Superior temporal gyrus (tissue), 1 donor: ENCODE data around the gene COG3.

Source experiments
- DNase-seq: peaks from one replicate; pipeline ENCODE4 v3.0.0-alpha.2; 2016; ENCODE audit errors: extremely low spot score

COG3 gene

DNA sequence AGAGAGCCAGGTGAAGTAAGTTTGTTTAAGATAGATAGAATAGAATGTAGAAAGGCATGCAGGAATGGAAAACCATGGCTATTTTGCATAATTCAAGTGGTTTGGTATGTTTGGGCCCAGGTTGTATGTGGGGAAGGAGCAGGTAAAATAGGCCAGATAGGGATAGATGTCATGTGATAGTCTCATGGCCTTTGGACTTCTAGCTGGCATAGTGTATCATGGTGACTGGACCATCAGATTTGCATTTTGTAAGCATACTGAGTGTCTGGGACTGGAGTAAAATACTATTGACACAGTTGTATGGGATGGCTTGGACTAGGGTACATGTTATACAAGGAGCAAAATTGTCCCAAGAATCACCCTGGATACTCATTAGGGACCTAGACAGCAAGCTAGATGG, 38.9 kb downstream of the COG3 start:
- DNase-seq = no peak

DNA sequence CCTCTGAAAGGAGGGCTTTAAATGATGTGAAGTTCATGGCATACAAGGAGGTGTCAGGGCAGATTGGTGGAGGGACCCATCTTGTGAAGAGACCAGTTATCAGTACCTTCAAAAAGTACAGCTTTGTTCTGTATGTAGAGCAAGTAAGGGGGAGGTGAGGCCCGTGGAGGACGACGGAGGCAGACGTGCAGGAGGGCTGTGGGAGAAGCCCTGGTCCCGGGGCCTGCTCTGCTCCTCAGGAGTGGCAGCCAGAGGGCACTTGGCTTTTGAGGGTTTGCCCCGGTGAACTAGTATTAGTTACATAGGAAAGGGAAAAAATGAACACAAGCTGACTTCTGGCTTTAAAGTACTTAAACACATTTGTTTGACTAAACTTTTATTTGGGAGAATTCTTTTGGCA, 42.1 kb downstream of the COG3 start:
- no peak for DNase-seq

DNA sequence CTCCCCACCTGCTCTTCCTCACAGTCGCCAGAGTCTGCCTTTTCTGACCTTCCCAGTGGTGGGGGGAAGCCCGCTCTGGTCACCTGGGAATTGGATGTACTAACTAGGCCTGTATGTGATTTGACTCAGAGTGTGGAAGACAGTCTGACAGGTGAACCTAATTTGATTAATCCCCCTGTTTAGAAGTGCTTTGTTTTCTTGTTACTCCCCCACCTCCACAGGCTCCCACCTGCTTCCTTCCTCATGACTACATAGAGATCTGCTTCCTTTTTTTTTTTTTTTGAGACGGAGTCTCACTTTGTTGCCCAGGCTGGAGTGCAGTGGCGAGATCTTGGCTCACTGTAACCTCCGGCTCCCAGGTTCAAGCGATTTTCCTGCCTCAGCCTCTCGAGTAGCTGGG, 44.0 kb downstream of the COG3 start:
- DNase-seq = no peak

DNA sequence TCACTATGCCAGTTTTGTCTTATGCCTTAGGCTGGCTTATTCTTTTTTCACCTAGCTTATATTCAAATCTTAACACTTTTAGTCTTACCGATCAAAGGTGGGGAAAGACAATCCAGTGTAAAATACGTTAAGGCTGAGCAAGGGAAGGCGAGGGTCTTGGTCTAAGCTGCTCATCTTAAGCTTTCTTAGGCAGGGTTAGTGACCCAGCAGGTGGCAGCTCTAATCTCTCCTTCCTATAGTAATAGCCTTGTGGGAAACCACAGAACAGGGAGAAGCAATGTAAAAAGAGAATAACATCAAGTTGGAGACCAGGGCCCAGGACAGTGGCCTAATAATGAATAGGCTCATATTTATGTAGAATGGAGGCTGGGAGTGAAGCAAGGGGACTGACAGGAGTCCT, 45.9 kb downstream of the COG3 start:
- no peak for DNase-seq

DNA sequence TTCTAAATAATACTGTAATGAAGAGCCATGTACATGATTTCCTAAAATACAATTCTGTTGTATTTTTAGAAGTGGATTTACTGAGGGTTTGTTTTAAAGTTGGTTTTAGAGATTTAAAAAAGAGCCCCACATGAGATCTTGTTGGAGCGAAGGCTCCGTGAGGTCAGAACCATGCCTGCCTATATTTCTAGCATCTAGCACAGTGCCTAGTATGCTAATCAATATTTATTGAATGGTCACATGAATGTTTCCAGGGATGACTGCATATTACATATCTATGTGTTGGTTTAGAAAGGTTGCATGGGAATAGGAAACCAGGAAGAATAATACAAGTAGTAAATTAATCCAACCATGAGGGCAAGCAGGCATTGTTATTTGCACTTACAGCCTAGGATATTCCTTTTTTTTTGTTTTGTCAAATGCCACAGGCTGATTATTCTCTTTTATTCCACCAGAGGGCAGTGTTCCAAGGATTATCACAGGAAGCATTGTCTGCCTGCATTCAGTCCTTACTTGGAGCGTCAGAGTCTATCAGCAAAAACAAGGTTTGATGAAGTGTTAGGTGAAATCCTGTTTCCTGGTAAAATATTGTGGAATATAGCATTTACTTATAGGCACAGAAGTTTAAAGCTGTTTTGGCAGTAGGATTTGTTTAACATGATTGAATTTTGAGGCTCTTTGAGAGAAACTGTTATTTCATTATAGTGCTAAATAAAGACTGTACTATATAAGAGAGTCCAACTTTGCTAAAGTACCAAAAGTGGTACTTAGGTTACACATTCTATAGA, 46.8 kb downstream of the COG3 start:
- DNase-seq = peak; percentile 93

DNA sequence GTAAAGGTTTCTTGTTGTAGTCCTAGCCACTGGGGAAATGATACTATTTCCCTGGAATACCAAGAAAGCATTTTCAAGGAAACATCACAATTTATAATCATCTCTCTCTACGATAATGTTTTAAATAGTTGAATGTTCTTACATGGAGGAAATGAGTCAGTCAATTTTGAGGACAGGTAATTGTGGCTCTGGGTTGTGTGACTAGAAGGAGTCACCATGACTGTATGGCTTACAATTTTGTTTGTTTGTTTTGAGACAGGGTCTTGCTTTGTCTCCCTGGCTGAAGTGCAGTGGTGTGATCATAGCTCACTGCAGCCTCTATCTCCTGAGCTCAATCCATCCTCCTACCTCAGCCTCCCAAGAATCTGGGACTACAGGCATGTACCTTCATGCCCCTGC, 47.4 kb downstream of the COG3 start:
- no peak for DNase-seq

DNA sequence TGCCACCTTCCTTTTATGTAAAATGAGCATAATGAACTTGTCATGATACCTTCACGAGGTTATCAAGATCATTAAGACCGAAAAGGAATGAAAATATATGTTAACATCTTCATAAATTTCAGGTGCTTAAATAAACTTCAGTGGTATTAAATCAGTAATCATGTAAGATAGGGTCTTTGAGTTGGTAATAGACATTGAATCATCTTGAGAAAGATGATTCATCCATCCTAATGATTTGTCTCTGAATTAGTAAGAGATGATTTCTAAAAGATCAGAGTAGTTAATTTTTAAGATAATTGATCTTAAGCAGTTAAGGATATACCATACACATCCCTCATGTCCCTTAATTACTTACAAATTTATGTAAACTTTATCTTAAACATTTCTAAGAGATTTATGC, 52.0 kb downstream of the COG3 start:
- no peak for DNase-seq

DNA sequence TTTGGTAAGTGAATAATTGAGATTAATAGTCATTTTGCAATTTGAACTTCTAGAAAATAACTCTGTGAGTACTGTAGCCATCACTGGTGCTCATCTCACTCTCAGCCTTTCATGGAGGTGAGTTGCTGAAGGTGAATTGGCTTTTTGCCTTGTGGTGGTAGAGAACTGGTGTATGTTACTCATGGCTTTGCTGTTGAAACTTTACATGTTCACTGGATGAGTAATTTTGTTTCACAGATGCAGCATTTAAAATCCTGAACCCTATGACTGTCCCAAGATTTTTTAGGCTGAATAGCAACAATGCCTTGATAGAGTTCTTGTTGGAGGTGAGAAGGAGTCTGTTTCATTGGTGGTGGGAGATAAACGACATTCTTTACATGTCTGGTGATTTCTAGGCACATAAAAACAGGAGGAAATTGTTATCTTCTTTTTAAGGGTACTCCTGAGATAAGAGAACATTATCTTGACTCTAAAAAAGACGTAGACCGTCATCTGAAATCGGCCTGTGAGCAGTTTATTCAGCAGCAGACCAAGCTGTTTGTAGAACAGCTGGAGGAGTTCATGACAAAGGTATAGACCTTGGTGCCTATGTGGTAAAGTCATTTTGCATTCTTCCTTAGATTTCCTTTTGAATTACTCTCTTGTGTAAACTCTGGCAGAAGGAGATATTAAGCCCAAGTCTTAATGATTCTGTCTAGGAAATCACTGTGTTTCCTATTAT, 53.9 kb downstream of the COG3 start:
- no peak for DNase-seq

DNA sequence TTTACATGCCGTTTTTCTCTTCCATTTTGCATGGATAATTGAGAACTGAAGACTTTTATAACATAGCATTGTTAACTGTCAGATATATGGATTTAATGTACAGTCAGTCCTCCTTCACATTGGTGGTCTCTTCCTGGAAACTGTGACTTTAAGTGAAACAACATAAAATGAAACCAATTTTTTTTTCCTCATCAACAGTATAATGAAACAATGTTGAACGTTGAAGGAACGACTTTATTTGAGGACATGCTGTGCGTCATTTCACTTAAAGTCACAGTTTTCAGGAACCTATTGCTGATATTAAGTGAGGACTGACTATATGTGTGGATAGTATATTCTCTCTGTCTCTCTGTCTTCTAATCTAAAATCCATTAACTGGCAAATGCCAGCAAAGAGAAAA, 54.8 kb downstream of the COG3 start:
- DNase-seq = no peak

DNA sequence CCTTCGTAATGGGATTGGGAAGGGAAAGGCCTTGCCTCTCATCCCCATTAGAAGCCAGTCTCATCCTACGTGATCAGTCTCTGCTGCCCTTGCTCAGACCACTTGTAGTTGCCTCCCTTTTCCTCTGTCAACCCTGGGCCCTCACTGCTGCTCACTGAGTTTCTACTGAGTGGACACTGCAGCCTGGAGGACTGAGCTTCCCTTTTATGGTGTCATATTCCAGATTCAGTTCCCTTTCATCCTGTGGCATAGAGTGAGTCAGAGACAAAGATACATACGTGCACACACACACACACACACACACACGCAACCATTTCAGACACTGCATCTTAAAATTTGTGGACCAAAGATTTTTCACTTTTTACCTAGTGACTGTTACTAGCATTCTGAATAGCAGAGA, 56.6 kb downstream of the COG3 start:
- DNase-seq = no peak

DNA sequence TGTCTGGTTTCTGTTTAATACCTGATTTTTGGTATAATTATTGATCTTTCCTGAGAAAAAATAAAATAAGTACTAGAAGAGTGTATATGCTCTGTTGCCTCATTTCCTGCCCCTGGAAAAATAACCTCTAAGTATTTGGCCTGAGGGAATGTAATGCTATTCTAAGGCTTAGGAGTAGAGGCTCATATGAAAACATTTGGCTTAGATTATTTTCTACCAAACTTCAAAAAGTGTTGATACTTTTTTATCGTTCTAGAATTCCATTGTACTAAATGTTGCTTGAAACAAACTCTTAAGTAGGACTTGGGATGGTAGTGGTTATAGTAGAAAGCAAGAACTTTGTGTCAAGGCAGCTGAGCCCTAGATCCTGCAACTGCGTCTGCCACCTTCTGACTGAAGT, 57.8 kb downstream of the COG3 start:
- DNase-seq = no peak

DNA sequence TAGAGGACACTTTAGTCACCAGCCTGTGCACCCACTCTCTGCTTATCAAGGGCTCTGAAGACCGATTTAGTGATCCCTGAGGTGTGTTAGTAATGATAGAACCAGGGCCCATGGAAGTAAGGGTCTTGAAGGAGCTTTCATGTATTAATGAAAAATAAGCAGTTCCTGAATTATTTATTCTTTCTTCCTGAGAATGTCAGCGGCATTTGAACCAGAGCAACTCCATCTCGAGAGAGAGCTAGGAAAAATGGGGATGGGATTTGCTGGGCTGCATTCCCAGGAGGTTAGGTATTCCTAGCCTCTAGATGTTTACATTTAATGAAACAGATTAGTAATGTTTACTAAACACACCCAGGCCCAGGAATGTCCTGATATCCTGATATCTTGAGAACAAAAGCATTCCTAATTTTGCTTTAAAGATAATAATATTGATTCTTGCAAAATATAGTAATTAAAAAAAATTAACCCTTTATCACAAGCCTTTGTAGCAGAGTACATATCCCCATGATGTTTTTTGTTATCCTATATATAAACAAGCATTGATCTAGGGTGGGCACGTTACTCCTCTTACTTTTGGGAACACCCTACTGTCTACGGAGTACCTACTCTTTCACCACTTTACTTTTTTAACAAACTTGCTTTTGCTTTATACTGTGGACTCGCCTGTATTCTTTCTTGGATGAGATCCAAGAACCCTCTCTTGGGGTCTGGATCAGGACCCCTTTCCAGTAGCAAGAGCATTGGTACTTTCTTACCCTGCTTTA, 63.1 kb downstream of the COG3 start:
- DNase-seq = no peak

DNA sequence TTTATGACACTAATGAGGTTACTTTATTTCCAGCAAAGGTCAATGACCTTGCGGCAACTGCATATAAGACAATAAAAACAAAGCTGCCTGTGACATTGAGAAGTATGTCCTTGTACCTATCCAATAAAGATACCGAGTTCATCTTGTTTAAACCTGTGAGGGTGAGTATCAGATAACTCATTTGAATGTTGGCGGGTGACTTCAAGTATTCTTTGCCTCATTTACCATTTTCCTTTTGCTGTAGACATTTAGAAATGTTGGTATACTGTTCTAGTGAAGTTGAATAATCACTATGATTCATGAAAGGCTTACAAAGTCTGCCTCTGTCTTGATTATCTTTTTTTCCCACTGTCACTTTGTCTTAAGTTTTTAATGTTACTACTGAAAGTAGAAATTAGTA, 65.0 kb downstream of the COG3 start:
- DNase-seq = no peak

DNA sequence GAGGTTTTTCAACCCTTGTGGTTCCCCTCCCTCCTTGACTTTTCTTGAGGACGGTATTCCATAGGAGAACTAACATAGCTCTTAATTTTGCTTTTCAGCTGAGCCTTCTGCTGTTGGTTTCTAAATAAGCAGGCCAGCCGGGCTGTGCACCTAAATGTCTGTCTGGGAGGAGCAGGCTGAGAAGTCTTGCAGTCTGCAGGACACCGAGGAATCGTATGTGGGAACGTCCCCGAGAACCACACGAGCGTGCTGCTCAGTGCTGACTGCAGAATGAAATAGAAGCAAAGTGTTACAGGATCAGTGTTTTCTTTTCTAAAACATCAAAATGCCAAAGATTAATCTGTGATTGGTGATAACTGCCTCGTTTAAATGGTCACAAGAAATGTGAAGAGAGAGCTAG, 69.9 kb downstream of the COG3 start:
- DNase-seq = no peak

DNA sequence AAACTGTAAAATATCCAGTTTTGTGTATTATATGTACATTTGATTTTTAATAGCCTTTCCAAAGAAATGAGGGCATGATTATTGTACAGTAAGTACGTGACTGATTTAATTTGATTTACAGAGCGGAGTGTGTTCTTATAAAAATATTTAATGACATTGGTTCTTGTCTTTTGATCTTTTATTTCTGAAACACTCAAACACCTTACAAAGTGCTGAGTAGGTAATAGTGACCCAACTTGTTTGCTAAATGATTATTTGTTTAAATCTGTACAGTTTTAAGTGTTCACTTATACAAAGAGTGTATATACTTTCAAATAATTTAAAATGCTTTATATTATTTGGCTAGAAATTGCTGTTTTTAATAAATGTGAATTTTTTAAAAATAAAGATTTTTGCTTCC, 71.5 kb downstream of the COG3 start:
- DNase-seq = no peak

DNA sequence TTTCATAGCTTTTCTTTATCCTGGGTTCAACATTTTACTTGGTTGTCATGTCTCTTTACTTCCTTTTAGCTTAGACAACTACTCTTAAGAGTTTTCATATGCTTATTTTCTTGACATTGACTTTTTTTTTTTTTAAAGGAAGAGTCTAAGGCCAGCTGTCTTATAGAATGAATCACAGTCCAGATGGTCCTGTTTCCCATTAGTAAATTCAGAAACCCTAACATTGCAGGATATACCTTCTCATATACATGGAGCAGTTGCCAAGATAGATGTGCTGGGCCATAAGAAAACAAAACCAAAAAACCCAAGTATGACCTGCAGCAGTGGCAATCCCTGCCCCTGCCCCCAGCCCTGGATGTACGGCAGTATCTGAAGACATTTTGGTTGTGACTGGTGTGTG, 72.8 kb downstream of the COG3 start:
- DNase-seq = no peak

DNA sequence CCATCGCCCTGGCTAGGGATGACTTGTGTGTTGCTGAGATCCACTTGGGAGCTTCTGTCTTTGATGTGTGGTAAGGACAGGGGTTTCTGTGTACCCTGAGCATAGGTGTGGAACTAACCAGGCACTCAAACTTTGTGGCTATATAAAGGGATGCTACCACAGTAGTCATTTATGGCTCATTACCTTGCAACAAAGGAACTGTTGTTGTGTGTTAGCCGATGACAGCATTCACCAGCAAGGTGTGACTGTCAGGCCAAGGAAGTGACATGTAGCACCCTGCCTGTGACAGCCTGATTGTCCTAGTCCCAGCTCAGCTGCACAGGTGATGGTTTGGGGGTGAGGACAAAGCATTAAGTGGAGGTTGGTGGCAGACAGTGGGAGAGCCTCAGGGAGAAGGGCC, 73.6 kb downstream of the COG3 start:
- DNase-seq = no peak

DNA sequence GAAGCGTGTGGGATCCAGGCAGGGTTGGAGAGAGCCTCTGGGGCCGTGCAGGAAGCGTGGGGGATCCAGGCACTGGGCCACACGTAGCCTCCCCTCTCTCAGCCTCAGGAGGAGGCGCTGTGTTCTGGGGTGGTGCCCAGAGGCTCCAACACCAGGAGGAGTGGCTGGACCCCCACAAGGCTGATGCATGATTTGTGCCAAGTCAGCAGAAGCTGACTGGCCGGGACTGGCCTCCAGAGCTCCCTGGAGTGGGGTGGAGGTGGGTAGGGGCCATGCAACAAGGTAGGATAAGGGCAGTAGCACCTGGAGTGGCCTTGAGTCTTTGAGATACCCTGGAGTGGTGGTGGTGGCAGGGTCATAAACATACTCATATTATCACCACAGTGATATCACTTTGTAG, 75.5 kb downstream of the COG3 start:
- no peak for DNase-seq

DNA sequence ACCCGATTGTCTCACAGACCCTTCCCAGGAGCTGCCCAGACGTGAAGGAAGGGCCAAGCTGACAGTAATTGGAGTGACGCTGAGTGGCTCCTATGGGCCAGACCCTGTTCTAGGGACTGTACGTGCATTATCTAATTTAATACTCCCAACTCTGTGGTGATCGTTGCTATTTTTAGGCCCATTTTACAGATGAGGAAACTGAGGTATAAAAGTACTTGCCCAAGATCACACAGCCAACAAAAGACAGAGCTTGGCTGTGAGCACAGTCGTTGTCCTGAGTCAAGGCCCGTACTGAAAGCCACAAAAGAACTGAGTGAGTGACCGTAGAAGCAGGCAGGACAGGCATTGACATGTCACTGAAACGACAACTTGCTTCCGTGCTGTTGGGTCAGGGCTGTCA, 76.1 kb downstream of the COG3 start:
- DNase-seq = no peak

DNA sequence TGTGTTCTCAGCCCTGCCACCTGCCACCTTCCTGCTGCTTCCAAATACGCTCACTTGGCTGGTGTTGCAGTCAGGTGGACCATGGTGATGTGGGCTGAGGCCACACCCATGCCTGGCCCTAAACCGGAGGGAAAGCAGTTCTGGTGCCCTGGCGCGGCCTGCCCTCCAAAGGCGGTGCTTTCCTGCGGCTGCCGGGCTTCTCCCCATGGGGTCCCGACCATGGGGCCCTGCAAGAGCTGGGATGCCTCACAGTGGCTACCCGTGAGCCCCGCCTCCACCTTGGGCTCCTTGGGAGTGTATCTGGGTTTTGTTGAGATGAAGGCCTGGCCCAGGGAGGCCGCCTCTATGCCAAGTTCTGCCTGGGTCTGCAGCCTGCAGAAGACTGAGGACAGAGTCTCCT, 77.1 kb downstream of the COG3 start:
- no peak for DNase-seq

DNA sequence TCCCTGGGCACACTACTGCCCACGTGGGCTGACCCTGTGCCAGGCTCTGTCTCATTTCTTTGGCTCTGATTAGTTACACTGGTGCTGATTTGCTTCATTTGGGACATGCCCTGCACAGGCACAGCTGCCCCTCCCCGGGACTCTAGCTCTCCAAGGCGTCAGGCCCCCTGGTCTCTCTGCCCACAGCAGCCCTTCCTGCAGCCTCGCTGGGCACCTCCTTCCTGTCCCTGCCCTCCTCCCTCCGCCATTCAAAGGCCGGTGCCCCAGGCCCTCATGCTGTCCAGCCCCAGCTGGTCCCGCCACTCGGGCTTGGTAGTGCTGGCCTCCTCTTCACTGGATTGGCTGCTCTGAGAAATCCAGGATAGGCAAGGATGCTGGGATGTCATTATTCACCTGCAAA, 77.7 kb downstream of the COG3 start:
- no peak for DNase-seq

DNA sequence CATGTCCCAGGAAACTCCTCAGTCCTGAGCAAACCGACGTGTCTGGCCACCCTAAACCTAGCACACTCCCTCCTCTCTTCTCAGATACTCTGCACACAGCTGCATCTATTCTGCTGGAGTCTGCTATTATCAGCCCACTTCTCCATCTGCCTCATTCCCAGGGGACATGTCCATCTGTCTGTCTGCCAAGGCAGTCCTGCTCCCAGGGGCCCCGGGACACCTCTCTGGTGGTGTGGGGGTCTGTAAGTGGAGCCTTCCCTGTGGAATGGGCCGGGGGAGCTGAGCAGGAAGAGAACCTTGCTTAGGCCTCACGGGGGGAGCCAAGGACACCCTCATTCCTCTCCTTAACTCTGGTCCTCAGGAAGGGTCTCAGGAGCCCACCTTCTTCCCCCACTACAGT, 78.1 kb downstream of the COG3 start:
- no peak for DNase-seq

DNA sequence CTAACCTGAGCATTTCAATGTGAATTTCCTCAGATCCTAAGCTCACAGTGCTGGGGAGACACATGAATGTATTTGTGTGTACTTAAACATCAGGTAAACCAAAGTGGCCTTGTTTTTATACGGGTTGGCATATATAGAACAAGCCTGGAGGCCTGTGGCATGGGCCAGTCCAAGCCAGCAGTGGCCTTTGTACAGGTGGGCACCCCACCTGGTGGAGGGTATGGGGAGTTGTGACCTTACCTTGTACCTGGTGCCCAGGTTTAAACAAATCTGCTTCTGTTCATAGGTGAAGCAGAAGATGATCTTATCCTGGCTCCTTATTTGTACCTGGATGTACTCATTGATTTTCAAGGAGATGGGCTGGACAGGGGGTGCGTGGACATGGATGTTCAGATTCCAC, 79.8 kb downstream of the COG3 start:
- no peak for DNase-seq
